Stimulated activated effector memory CD8-positive, alpha-beta T cell treated with anti-CD3 and anti-CD28 coated beads, Interleukin-12 subunit alpha, Interleukin-12 subunit beta, amount 100 ng/mL, for 72 hours (primary cell): ENCODE measurements around the gene UBA1.

Experiments
- ATAC-seq: fragments of 150-1000 bp; cut with Tn5 transposase; 2 replicates; pipeline ENCODE4 v1.10.0; 2021
- DNase-seq, 2 donors: peaks; one replicate each; pipeline ENCODE4 v3.0.0; 2021 to 2022; ENCODE audit warnings: low spot score in 2 of 2
- H3K27ac Mint-ChIP-seq: one replicate; pipeline ENCODE4 v1.8.0; 2022; ENCODE audit warnings: mild to moderate bottlenecking, mixed read lengths
- H3K36me3 Mint-ChIP-seq: one replicate; pipeline ENCODE4 v1.8.0; 2022; ENCODE audit warnings: mild to moderate bottlenecking, mixed read lengths
- H3K4me1 Mint-ChIP-seq: one replicate; pipeline ENCODE4 v1.8.0; 2022; ENCODE audit warnings: mixed read lengths
- H3K4me3 Mint-ChIP-seq: one replicate; pipeline ENCODE4 v1.8.0; 2022; ENCODE audit warnings: mild to moderate bottlenecking, mixed read lengths
- H3K9me3 Mint-ChIP-seq: one replicate; pipeline ENCODE4 v1.8.0; 2022; ENCODE audit warnings: mixed read lengths

The UBA1 gene

DNA sequence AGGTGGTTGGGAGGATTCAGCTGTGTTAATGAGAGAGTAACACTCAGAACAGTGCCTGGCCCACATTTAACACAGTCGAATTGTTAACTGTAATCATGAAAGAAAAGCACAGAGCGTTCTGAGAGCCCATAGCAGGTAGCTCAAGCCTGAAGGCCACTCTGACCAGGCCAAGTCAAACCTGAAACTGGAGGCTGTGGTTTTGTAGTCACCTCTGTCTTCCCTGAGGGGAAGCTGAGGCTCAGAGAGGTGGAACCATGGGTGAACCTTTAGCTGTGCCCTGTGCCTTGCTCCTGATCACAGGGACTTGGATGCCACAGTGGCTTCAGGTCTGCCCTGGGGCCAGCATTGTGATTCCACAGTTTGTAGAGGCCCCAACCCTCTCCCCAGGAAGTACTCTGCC lies 16.6 kb upstream of the UBA1 start:
- Mint-ChIP-seq H3K27ac (peak overlapping the region; percentile 86), H3K4me3 (no peak overlapping the region), H3K4me1 (peaks cover 14% of the 10 kb centered on the region), H3K9me3 (no peaks in the 10 kb centered on the region), H3K36me3 (peaks cover 78% of the 10 kb centered on the region)
- no peak for DNase-seq
- peak; percentile 50 for ATAC-seq

DNA sequence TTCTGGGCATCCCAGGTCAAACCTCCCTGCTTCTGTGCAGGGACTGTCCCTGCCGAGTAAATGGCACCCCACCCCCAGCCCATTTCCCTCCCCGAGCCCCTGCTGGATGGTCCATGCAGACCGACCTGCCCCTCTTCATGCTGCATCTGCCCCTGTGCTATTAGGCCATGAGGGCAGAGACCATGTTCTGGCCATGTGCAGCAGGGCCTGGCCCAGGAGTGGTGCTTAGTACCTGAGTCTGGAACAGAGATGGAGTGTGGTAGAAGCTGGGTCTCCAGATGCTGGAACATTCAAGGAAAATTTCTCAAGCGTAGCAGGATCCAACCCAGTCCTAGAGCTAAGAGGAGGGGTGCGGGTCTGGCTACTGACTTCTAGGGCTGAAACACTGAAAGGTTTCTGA lies 15.3 kb upstream of the UBA1 start:
- peaks cover 77% of the 10 kb centered on the region for H3K36me3 Mint-ChIP-seq
- H3K4me1 Mint-ChIP-seq, result peaks cover 14% of the 10 kb centered on the region
- H3K4me3 Mint-ChIP-seq, result no peak overlapping the region
- H3K27ac Mint-ChIP-seq, result no peak overlapping the region
- ATAC-seq (no peak), DNase-seq (no peak)
- no peaks in the 10 kb centered on the region for H3K9me3 Mint-ChIP-seq

DNA sequence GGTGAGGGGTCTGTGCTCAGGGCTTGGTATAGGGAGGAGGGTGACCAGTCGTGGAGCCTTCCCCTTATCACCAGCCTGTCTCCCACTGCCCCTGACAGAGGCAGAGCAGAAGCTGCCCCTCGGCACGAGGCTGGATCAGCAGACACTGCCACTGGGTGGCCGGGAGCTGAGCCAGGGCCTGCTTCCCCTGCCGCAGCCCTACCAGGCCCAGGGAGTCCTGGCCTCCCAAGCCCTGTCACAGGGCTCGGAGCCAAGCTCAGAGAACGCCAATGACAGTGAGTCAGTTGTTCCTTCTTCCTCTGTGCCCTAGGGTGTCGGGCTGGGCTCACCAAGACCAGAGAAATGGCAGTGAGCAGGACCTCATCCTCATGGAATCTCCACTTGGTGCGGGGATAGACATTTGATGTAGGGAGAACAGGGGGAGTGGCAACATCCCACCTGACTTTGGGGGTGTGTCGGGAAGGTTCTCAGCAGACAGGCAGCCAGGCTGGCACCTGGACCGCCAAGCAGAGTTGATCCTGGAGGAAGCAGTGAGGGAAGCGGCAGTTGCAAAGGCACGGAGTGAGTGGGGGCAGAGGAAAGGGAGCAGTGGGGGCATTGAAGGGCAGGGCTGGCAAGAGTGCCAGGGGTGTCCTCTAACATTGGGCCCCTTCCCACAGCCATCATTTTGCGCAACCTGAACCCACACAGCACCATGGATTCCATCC lies 14.3 kb upstream of the UBA1 start:
- Mint-ChIP-seq H3K27ac (peak overlapping the region; percentile 32), H3K4me1 (peaks cover 14% of the 10 kb centered on the region), H3K36me3 (peaks cover 72% of the 10 kb centered on the region), H3K4me3 (no peak overlapping the region), H3K9me3 (no peaks in the 10 kb centered on the region)
- ATAC-seq (no peak), DNase-seq (no peak)

DNA sequence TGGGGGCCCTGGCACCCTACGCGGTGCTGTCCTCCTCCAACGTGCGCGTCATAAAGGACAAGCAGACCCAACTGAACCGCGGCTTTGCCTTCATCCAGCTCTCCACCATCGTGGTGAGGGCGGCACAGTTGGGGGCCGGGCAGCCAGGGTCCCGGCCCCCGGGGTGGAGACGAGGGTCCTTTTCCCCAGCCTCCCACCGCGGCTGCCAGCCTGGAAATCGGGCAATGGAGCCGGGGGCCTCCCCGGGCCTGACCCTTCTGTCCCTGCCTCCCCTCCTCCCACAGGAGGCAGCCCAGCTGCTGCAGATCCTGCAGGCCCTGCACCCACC lies 13.7 kb upstream of the UBA1 start:
- Mint-ChIP-seq H3K4me3 (no peak overlapping the region), H3K4me1 (peaks cover 14% of the 10 kb centered on the region), H3K27ac (no peak overlapping the region), H3K9me3 (no peaks in the 10 kb centered on the region), H3K36me3 (peaks cover 72% of the 10 kb centered on the region)
- ATAC-seq, result no peak
- DNase-seq, result no peak

DNA sequence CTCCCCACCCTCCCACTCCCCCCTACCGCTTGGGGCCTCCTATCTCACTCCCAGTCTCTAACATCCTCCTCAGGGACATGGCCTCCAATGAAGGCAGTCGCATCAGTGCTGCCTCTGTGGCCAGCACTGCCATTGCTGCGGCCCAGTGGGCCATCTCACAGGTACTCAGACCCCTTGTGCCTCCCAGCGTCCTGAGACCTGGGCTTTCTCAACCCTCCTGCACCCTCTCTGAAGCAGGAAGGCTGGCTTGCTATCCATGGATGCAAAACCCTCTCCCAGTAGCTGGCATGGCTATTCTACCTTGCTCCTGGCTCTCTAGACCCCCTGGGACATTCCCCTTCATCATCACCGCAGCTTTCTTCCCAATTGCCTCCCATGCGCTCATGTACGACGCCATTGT lies 13.3 kb upstream of the UBA1 start:
- H3K4me3 Mint-ChIP-seq, result no peak overlapping the region
- peaks cover 69% of the 10 kb centered on the region for H3K36me3 Mint-ChIP-seq
- ATAC-seq (no peak), DNase-seq (no peak)
- H3K9me3 Mint-ChIP-seq, result no peaks in the 10 kb centered on the region
- H3K4me1 Mint-ChIP-seq, result peaks cover 14% of the 10 kb centered on the region
- H3K27ac Mint-ChIP-seq, result no peak overlapping the region

DNA sequence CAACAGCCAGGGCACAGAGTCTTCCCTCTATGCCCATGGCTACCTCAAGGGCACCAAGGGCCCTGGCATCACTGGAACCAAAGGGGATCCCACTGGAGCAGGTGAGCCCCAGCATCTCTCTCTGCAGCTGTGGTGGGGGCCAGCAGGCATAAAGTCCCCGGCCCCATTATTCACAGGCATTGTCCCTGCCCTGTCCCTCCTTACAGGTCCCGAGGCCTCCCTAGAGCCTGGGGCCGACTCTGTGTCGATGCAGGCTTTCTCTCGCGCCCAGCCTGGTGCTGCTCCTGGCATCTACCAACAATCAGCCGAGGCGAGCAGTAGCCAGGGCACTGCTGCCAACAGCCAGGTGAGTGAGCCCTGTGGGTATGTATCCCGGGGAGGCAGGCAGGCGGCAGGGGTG lies 12.3 kb upstream of the UBA1 start:
- Mint-ChIP-seq H3K27ac (peak overlapping the region; percentile 20), H3K4me1 (peaks cover 11% of the 10 kb centered on the region), H3K4me3 (no peak overlapping the region), H3K9me3 (no peaks in the 10 kb centered on the region), H3K36me3 (peaks cover 69% of the 10 kb centered on the region)
- DNase-seq, result no peak
- no peak for ATAC-seq

DNA sequence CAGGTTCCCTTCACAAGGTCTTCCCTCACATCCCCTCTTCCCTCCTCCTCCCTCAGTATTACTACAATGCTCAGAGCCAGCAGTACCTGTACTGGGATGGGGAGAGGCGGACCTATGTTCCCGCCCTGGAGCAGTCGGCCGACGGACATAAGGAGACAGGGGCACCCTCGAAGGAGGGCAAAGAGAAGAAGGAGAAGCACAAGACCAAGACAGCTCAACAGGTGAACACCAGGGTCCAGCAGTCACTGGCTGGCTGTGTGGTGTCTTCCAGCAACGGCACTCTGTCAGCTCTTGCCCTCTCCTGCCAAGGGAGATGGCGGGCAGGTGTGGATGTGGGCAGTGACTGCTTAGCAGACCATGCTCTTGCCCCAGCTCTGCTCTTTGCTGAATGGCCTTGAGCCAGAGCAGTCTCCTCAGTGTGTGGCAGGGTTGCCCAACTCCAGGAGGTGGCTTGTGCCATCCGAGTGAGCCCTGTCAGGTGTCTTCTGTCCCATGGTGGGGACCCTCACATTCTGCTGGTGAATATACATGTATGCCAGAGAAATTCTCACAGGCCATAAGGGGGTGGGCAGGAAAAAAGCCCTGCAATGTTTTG lies 11.4 kb upstream of the UBA1 start:
- DNase-seq (no peak), ATAC-seq (no peak)
- Mint-ChIP-seq H3K9me3 (no peaks in the 10 kb centered on the region), H3K36me3 (peaks cover 67% of the 10 kb centered on the region), H3K27ac (peak overlapping the region; percentile 20), H3K4me1 (peaks cover 5% of the 10 kb centered on the region), H3K4me3 (no peak overlapping the region)

DNA sequence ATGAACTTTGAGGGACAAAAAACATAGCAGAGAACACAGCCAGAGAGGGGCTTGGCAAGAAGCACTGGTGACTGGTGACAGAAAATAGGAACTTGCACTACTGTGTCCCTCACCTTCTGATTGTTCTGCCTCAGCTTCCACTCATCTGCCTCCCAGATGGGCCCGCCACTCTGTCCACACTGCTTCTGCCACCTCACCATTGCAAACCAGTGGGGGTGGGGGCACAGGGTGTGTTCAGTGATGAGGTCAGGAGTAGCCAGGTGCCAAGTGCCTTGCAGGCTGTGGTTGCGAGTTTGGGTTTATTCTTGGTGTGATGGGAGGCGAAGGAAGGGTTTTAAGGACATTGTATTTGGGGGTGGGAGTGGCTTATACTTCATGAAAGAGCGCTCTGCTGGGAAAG lies 9.1 kb upstream of the UBA1 start:
- Mint-ChIP-seq H3K36me3 (peaks cover 49% of the 10 kb centered on the region), H3K4me3 (no peak overlapping the region), H3K9me3 (no peaks in the 10 kb centered on the region), H3K4me1 (peaks cover 8% of the 10 kb centered on the region), H3K27ac (no peak overlapping the region)
- no peak for ATAC-seq
- DNase-seq, result no peak

DNA sequence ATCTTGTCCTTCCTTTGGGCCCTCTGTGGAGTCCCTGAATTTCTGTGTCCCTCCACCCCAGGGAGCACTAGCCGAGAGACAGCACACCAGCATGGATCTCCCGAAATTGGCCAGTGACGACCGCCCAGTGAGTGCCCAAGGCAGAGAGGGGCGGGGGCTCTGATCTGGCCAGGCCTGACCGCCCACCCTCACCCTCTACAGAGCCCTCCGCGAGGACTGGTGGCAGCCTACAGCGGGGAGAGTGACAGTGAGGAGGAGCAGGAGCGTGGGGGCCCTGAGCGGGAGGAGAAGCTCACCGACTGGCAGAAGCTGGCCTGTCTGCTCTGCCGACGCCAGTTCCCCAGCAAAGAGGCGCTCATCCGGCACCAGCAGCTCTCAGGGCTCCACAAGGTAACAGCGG lies 8.4 kb upstream of the UBA1 start:
- Mint-ChIP-seq H3K27ac (no peak overlapping the region), H3K9me3 (no peaks in the 10 kb centered on the region), H3K36me3 (peaks cover 45% of the 10 kb centered on the region), H3K4me1 (peaks cover 8% of the 10 kb centered on the region), H3K4me3 (no peak overlapping the region)
- ATAC-seq (no peak), DNase-seq (no peak)

DNA sequence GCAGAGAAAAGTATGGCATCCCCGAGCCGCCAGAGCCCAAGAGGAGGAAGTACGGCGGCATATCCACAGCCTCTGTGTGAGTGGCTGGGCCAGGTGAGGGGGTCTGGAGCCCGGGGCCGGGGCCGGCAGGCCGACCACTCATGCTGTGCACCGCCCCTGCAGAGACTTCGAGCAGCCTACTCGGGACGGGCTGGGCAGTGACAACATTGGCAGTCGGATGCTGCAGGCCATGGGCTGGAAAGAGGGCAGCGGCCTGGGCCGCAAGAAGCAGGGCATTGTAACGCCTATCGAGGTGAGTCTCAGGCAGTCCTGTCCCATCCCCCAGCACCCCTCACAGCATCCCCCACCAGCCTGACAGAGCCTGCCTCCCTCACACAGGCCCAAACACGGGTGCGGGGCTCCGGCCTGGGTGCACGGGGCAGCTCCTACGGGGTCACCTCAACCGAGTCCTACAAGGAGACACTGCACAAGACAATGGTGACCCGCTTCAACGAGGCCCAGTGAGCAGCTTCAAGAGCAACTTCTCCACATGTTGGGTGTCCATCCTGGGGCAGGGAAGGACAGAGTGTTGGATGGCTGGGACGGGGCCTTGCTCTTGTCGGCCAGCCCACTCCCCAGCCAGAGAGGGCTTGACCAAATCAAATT lies 7.4 kb upstream of the UBA1 start:
- ATAC-seq (no peak), DNase-seq (no peak)
- Mint-ChIP-seq H3K4me3 (no peak overlapping the region), H3K4me1 (peaks cover 16% of the 10 kb centered on the region), H3K36me3 (peaks cover 52% of the 10 kb centered on the region), H3K9me3 (no peaks in the 10 kb centered on the region), H3K27ac (no peak overlapping the region)

DNA sequence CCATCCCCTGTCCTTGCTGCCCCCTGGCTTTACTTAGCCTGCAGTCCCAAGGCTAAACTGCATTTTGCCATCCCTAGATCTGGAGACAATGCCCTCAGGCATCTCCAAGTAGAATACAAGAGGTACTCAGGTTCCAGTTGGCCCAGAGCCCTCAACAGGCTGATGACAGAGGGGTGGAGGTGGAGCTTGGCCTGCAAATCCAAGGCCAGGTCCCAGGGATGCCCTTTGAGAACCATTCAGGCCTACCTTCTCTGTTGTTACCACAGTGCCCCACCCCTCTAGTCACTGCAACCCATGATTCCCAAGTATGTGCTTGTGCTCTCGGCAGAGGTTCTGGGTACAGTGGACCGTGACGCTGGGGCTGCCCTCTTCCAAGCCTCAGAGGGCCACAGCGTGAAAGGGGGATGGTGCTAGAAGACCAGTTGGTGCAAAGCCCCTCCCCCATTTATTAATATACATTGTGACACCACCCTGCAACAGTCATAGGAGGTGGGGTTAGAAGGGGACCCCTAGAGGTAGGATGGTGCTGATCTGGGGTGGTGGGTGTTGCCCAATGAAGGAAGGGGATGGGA lies 6.4 kb upstream of the UBA1 start:
- ATAC-seq, result no peak
- Mint-ChIP-seq H3K27ac (no peak overlapping the region), H3K9me3 (no peaks in the 10 kb centered on the region), H3K36me3 (peaks cover 51% of the 10 kb centered on the region), H3K4me1 (peaks cover 16% of the 10 kb centered on the region), H3K4me3 (no peak overlapping the region)
- DNase-seq, result no peak

DNA sequence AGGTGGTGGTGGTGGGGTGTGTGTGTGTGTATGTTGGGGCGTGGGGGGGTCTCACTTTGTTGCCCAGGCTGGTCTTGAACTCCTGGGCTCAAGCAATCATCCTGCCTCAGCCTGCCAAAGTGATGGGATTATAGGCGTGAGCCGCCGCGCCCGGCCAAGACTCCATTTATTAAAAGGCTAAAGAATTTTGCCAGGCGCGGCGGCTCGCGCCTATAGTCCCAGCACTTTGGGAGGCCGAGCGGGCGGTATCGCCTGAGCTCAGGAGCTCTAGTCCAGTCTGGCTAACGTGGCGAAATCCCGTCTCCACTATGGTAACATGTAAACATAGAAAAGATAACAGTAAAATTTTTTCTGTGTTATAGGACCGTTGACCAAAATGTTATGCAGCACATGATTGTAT lies 3.7 kb upstream of the UBA1 start:
- ATAC-seq (no peak), DNase-seq (no peak)
- Mint-ChIP-seq H3K4me3 (no peak overlapping the region), H3K4me1 (peaks cover 34% of the 10 kb centered on the region), H3K9me3 (no peaks in the 10 kb centered on the region), H3K36me3 (peaks cover 44% of the 10 kb centered on the region), H3K27ac (no peak overlapping the region)

DNA sequence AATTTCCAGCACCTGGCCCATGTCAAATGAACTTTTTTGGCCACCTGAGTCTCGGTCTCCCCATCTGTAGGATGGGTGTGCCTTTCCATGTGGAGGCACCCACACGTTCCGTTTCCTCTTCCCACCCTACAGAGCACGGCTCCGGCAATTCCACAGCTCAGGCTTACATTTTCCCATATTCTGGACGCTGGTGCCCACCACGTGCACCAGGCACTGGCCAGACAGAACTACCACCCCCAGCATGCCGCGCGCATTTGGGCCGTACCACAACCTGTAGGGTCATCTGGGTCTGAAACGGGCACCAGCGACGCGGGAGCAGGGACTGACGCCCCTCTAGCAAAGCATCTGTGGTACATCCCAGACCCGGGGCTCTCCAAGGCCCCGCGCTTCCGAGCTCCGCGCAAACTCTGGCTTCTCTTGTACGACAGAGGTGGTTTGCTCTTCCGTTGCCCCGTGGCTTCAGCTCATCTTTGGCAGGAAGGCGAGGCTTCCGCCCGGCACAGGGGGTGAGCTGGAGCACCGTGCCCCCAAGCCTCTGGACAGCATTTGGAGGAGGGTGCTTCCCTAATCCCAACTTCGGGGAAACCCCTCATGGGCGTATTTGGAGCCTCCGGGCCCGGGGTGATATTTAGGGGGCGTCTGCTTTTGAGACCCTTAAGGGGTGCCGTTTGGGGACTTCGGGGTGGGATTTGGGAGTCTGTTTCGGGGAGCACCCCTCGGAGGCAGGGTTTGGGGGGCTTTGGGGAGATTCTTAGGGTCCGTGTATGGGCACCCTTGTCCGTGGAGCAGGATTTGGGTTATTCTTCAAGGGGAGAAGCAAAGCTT lies 3.0 kb upstream of the UBA1 start:
- DNase-seq (peak; percentile 57 to 85), ATAC-seq (peak; percentile 90)
- H3K4me3 Mint-ChIP-seq, result peak overlapping the region; percentile 97
- H3K36me3 Mint-ChIP-seq, result peaks cover 42% of the 10 kb centered on the region
- peak overlapping the region; percentile 99 for H3K27ac Mint-ChIP-seq
- H3K4me1 Mint-ChIP-seq, result peaks cover 40% of the 10 kb centered on the region
- H3K9me3 Mint-ChIP-seq, result no peaks in the 10 kb centered on the region

DNA sequence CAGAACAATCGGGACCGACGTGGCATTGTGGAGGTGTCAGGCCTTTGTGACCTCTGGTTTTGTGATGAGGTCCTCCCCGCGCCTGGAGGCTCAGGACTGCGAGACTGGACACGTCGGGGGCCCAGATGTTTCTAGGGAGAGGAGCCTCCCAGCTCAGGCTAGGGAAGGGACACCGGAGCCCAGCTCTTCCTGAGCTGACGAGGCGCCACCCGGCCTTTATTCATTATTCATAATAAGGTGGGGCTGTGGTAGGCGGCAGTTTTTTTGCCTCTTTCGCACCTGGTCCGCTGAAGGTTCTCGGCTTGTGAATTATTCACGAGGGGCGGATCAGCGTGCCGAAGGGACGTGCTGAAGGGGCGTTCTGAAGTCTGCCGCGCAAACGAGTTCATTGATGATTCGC lies 2.3 kb upstream of the UBA1 start:
- peak overlapping the region; percentile 97 for H3K4me3 Mint-ChIP-seq
- H3K9me3 Mint-ChIP-seq, result no peaks in the 10 kb centered on the region
- peak overlapping the region; percentile 99 for H3K27ac Mint-ChIP-seq
- H3K4me1 Mint-ChIP-seq, result peaks cover 47% of the 10 kb centered on the region
- DNase-seq (peak; percentile 14 to 65), ATAC-seq (peak; percentile 33)
- H3K36me3 Mint-ChIP-seq, result peaks cover 42% of the 10 kb centered on the region

DNA sequence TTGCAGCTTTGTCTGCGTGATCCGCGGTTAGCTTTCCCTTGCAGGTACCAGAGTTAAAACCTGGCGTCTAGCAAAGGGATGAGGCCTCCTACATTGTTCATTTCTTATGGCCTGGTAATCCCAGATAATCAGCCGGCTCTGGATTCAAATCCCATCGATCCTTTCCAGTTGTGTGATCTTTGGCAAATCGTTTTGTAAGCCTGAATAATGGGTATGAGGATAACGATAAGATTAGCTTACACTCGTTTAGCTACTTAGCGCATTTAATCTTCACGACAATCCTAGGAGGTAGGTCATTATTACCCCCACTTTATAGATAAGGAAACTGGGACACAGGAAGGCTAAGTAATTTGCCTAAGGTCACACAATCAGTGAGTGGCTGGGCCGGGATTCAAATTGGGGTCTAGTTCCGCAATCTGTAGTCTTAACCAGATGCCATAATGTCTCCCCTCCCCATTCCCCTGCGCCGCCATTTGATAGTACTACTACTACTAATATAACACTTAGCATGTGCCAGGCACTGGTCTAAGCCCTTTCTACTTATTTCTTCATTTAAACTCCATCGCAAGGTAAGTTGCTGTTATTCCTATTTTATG lies 1.7 kb upstream of the UBA1 start:
- no peak for DNase-seq
- no peak for ATAC-seq
- Mint-ChIP-seq H3K36me3 (peaks cover 42% of the 10 kb centered on the region), H3K27ac (peak overlapping the region; percentile 99), H3K4me3 (peak overlapping the region; percentile 97), H3K4me1 (peaks cover 53% of the 10 kb centered on the region), H3K9me3 (no peaks in the 10 kb centered on the region)
